ENCODE results near the gene PCDHA2.
"Not testable (repeated sequence)": the region's sequence is repeated elsewhere in the genome, so short reads cannot be mapped to it uniquely, and the experiment has no call there.

PCDHA2 gene

GRCh38 chr5:140794595-140795258 lies at the start of gene PCDHA2:
Gene PCDHA2 (plus strand): TSS chr5:140794852.
- DNase-seq: no peak

- DNase-seq: no peak
Measured at GRCh38 chr5:140753561-140753960, 41.1 kb upstream of the PCDHA2 start.

- DNase-seq: no peak
Measured at GRCh38 chr5:140764177-140764973, 30.3 kb upstream of the PCDHA2 start.

GRCh38 chr5:140767444-140767843 lies 27.2 kb upstream of the PCDHA2 start:
- DNase-seq: no peak

GRCh38 chr5:140780512-140780911 lies 14.1 kb upstream of the PCDHA2 start:
- DNase-seq: no peak

GRCh38 chr5:140785905-140786686 lies 8.6 kb upstream of the PCDHA2 start, which contains the start of gene PCDHA1:
Gene PCDHA1 (plus strand): TSS chr5:140786140.
- DNase-seq: no peak

- not testable (repeated sequence) for DNase-seq
Measured at GRCh38 chr5:140787422-140787821, 7.2 kb upstream of the PCDHA2 start.

- DNase-seq: not testable (repeated sequence)
Measured at GRCh38 chr5:140787849-140788504, 6.7 kb upstream of the PCDHA2 start.

- no peak for DNase-seq
Measured at GRCh38 chr5:140791089-140791488, 3.6 kb upstream of the PCDHA2 start.

- DNase-seq: no peak
Measured at GRCh38 chr5:140795259-140795641, 598 bp downstream of the PCDHA2 start.

GRCh38 chr5:140796072-140796717 lies 1.5 kb downstream of the PCDHA2 start:
- not testable (repeated sequence) for DNase-seq

- no peak for DNase-seq
Measured at GRCh38 chr5:140796718-140797095, 2.1 kb downstream of the PCDHA2 start.

- no peak for DNase-seq
Measured at GRCh38 chr5:140800816-140801493, 6.3 kb downstream of the PCDHA2 start, which contains the start of gene PCDHA3. Gene PCDHA3 (plus strand): TSS chr5:140801057.

- no peak for DNase-seq
Measured at GRCh38 chr5:140801494-140801841, 6.8 kb downstream of the PCDHA2 start.

- not testable (repeated sequence) for DNase-seq
Measured at GRCh38 chr5:140802381-140802780, 7.7 kb downstream of the PCDHA2 start.

- no peak for DNase-seq
Measured at GRCh38 chr5:140802781-140803271, 8.2 kb downstream of the PCDHA2 start.

GRCh38 chr5:140806834-140807775 lies 12.5 kb downstream of the PCDHA2 start, which contains the start of gene PCDHA4:
Gene PCDHA4 (plus strand): TSS chr5:140807068.
- DNase-seq: no peak

GRCh38 chr5:140808241-140808888 lies 13.7 kb downstream of the PCDHA2 start:
- not testable (repeated sequence) for DNase-seq

GRCh38 chr5:140808889-140809291 lies 14.2 kb downstream of the PCDHA2 start:
- DNase-seq: no peak
